ENCODE results near the gene HEPN1. TPM values are rescaled to one million over a fixed set of nuclear protein-coding genes. Genes with fewer than 3 reads are reported as not detected.

HEPN1 gene
- total RNA-seq (ENCODE audit: low replicate concordance), result not detected in 2 replicates

GRCh38 chr11:124918950-124919349, at the start of gene HEPN1:
TSS of gene HEPN1 (plus strand) at chr11:124919250.
- H3K36me3 ChIP-seq, result no peaks in the 10 kb centered on the region
- H3K9me3 ChIP-seq (ENCODE audit: low read depth), result no peaks in the 10 kb centered on the region
- H3K27ac ChIP-seq, result no peak within 1 kb of the TSS
- peaks cover 20% of the 10 kb centered on the region for H3K27me3 Mint-ChIP-seq (ENCODE audit: insufficient read depth, low read depth)
- peaks cover 14% of the 10 kb centered on the region for H3F3A ChIP-seq (ENCODE audit: low read depth)
- H2AFZ ChIP-seq (replicated peaks), result peak within 1 kb of the TSS; percentile 45
- TF ChIP-seq EZH2phosphoT487 (IDR thresholded peaks at IDR 0.05) (no peak), EZH2 (IDR thresholded peaks at IDR 0.05) (no peak), CTCF (IDR thresholded peaks at IDR 0.05) (no peak)
- no peak within 1 kb of the TSS for H3K9ac ChIP-seq
- no peak within 1 kb of the TSS for H3K4me3 ChIP-seq
- peak within 1 kb of the TSS; percentile 24 for H3K4me3 Mint-ChIP-seq
- DNase-seq (ENCODE audit: low spot score), result no peak
- peaks cover 13% of the 10 kb centered on the region for H3K9me3 Mint-ChIP-seq
- H3K4me2 ChIP-seq, result peak within 1 kb of the TSS; percentile 27
- peaks cover 11% of the 10 kb centered on the region for H3K4me1 Mint-ChIP-seq
- no peaks in the 10 kb centered on the region for H3K79me2 ChIP-seq (ENCODE audit: low read depth)
- peaks cover 15% of the 10 kb centered on the region for H3K4me1 ChIP-seq
- no peaks in the 10 kb centered on the region for H4K20me1 ChIP-seq (ENCODE audit: low read depth)
- H3K36me3 Mint-ChIP-seq, result no peaks in the 10 kb centered on the region
- H3K27me3 ChIP-seq, result peaks cover 53% of the 10 kb centered on the region
- peak within 1 kb of the TSS; percentile 61 for H3K27ac Mint-ChIP-seq

GRCh38 chr11:124869331-124869730, 49.7 kb upstream of the HEPN1 start:
- Mint-ChIP-seq H3K4me1 (peaks cover 33% of the 10 kb centered on the region), H3K36me3 (no peaks in the 10 kb centered on the region), H3K9me3 (no peaks in the 10 kb centered on the region), H3K27ac (no peak overlapping the region), H3K27me3 (ENCODE audit: insufficient read depth, low read depth) (peaks cover 77% of the 10 kb centered on the region), H3K4me3 (peak overlapping the region; percentile 38)
- Histone ChIP-seq H3K4me1 (peaks cover 30% of the 10 kb centered on the region), H3F3A (ENCODE audit: low read depth) (peaks cover 17% of the 10 kb centered on the region), H3K79me2 (ENCODE audit: low read depth) (no peaks in the 10 kb centered on the region), H3K9ac (no peak overlapping the region), H3K36me3 (no peaks in the 10 kb centered on the region), H4K20me1 (ENCODE audit: low read depth) (peaks cover 23% of the 10 kb centered on the region), H3K27me3 (peaks cover 98% of the 10 kb centered on the region), H2AFZ (replicated peaks) (no peak overlapping the region), H3K4me2 (no peak overlapping the region), H3K27ac (no peak overlapping the region), H3K4me3 (no peak overlapping the region), H3K9me3 (ENCODE audit: low read depth) (no peaks in the 10 kb centered on the region)
- no peak for TF ChIP-seq CTCF (IDR thresholded peaks at IDR 0.05)
- peak; percentile 5 for TF ChIP-seq EZH2 (IDR thresholded peaks at IDR 0.05)
- TF ChIP-seq EZH2phosphoT487 (IDR thresholded peaks at IDR 0.05), result no peak
- DNase-seq (ENCODE audit: low spot score), result no peak

- H2AFZ ChIP-seq (replicated peaks), result no peak overlapping the region
- peaks cover 27% of the 10 kb centered on the region for H3K4me1 Mint-ChIP-seq
- H3K36me3 ChIP-seq, result no peaks in the 10 kb centered on the region
- H3K4me3 Mint-ChIP-seq, result no peak overlapping the region
- peaks cover 76% of the 10 kb centered on the region for H3K27me3 Mint-ChIP-seq (ENCODE audit: insufficient read depth, low read depth)
- no peak overlapping the region for H3K27ac ChIP-seq
- no peaks in the 10 kb centered on the region for H3K79me2 ChIP-seq (ENCODE audit: low read depth)
- no peak overlapping the region for H3K27ac Mint-ChIP-seq
- peaks cover 17% of the 10 kb centered on the region for H4K20me1 ChIP-seq (ENCODE audit: low read depth)
- no peaks in the 10 kb centered on the region for H3K36me3 Mint-ChIP-seq
- no peaks in the 10 kb centered on the region for H3K9me3 Mint-ChIP-seq
- peaks cover 25% of the 10 kb centered on the region for H3K4me1 ChIP-seq
- no peak overlapping the region for H3K9ac ChIP-seq
- TF ChIP-seq CTCF (IDR thresholded peaks at IDR 0.05) (no peak), EZH2phosphoT487 (IDR thresholded peaks at IDR 0.05) (no peak), EZH2 (IDR thresholded peaks at IDR 0.05) (no peak)
- no peak for DNase-seq (ENCODE audit: low spot score)
- H3K27me3 ChIP-seq, result peaks cover 98% of the 10 kb centered on the region
- H3F3A ChIP-seq (ENCODE audit: low read depth), result peaks cover 11% of the 10 kb centered on the region
- H3K4me2 ChIP-seq, result no peak overlapping the region
- H3K9me3 ChIP-seq (ENCODE audit: low read depth), result no peaks in the 10 kb centered on the region
- no peak overlapping the region for H3K4me3 ChIP-seq
Observed at GRCh38 chr11:124869856-124870387, 49.1 kb upstream of the HEPN1 start.

All from neural progenitor cell (in vitro differentiated cells).